ENCODE measurements around the gene DCST1. TPM values are rescaled to one million over a fixed set of nuclear protein-coding genes. Genes with fewer than 3 reads are reported as not detected.

Gene DCST1
- total and polyA plus RNA-seq, 2 of the 13 experiments (the other 11 are each of a cell fraction or from before 2014, with no cell fraction given), result 0.04 TPM; not detected in 1

DNA sequence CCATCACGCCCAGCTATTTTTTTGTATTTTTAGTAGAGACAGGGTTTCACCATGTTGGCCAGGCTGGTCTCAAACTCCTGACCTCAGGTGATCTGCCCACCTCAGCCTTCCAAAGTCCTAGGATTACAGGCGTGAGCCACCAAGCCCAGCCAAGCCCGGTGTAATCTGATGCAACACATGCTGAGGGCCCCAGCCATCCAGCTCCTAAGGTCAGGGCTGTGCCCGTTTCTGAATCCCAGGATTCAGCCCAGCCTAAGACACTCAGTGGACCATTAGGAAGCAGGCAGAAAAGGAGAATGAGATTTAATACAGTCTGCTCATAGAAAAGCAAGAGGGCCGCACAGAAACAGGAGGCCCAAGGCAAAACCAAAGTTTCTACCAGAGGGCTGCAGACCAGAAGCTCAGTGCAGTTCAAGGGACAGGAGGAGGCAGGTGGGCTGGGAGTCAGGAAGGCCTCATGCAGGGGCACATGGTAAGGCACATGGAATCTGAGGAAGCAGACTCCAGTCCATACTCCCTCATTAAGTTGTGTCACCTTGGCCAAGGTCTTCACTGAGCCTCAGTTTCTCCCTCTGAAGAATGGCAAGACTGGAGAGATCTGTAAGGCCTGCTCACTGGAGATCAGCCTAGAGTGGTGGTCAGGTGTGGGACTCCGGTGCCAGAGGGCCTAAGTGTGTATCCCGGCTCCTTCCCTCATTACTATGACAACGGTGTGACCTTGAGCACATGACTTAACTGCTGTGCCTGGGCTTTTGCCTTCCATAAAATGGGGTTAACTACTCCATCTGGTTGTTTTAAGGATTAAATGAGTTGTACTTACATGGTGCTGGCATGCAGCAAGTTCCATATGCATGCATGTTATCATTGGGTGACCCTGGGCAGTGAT, 15.1 kb downstream of the DCST1 start (continued):
- TF ChIP-seq, protein P1, sequence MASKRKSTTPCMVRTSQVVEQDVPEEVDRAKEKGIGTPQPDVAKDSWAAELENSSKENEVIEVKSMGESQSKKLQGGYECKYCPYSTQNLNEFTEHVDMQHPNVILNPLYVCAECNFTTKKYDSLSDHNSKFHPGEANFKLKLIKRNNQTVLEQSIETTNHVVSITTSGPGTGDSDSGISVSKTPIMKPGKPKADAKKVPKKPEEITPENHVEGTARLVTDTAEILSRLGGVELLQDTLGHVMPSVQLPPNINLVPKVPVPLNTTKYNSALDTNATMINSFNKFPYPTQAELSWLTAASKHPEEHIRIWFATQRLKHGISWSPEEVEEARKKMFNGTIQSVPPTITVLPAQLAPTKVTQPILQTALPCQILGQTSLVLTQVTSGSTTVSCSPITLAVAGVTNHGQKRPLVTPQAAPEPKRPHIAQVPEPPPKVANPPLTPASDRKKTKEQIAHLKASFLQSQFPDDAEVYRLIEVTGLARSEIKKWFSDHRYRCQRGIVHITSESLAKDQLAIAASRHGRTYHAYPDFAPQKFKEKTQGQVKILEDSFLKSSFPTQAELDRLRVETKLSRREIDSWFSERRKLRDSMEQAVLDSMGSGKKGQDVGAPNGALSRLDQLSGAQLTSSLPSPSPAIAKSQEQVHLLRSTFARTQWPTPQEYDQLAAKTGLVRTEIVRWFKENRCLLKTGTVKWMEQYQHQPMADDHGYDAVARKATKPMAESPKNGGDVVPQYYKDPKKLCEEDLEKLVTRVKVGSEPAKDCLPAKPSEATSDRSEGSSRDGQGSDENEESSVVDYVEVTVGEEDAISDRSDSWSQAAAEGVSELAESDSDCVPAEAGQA (IDR thresholded peaks at IDR 0.05; ENCODE audit: low read depth), result no peak
- TF ChIP-seq, protein P1 (CRISPR knock-in tag; IDR thresholded peaks at IDR 0.05; ENCODE audit: borderline replicate concordance), result no peak
- TF ChIP-seq AGO2 (optimal IDR thresholded peaks at IDR 0.05; ENCODE audit: low read depth, low read length) (no peak), FOXA1 (IDR thresholded peaks at IDR 0.05) (no peak), FOXA1 (CRISPR knock-in tag; IDR thresholded peaks at IDR 0.05) (no peak), ZFP62 (CRISPR knock-in tag; IDR thresholded peaks at IDR 0.05) (no peak), ZNF484 (CRISPR knock-in tag; IDR thresholded peaks at IDR 0.05; ENCODE audit: borderline replicate concordance, low read depth) (no peak), BHLHE40 (IDR thresholded peaks at IDR 0.05; ENCODE audit: low read length) (no peak), RXRA (CRISPR knock-in tag; IDR thresholded peaks at IDR 0.05) (peak; percentile 36; the same call in 1 of the 2 replicates), THAP11 (CRISPR knock-in tag; IDR thresholded peaks at IDR 0.05) (no peak)
- TF ChIP-seq, protein P2, sequence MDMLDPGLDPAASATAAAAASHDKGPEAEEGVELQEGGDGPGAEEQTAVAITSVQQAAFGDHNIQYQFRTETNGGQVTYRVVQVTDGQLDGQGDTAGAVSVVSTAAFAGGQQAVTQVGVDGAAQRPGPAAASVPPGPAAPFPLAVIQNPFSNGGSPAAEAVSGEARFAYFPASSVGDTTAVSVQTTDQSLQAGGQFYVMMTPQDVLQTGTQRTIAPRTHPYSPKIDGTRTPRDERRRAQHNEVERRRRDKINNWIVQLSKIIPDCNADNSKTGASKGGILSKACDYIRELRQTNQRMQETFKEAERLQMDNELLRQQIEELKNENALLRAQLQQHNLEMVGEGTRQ (IDR thresholded peaks at IDR 0.05; ENCODE audit: low read depth, low read length), result no peak
- TF ChIP-seq, protein P2 (CRISPR knock-in tag; IDR thresholded peaks at IDR 0.05; ENCODE audit: borderline replicate concordance), result no peak
- TF ChIP-seq, protein P3, sequence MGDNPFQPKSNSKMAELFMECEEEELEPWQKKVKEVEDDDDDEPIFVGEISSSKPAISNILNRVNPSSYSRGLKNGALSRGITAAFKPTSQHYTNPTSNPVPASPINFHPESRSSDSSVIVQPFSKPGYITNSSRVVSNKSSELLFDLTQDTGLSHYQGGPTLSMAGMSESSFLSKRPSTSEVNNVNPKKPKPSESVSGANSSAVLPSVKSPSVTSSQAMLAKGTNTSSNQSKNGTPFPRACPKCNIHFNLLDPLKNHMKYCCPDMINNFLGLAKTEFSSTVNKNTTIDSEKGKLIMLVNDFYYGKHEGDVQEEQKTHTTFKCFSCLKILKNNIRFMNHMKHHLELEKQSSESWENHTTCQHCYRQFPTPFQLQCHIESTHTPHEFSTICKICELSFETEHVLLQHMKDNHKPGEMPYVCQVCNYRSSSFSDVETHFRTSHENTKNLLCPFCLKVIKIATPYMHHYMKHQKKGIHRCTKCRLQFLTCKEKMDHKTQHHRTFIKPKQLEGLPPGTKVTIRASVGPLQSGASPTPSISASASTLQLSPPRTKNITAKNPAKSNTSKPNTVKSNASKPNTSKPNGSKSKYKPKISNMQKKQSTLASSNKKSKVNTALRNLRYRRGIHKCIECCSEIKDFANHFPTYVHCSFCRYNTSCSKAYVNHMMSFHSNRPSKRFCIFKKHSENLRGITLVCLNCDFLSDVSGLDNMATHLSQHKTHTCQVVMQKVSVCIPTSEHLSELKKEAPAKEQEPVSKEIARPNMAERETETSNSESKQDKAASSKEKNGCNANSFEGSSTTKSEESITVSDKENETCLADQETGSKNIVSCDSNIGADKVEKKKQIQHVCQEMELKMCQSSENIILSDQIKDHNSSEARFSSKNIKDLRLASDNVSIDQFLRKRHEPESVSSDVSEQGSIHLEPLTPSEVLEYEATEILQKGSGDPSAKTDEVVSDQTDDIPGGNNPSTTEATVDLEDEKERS (CRISPR knock-in tag; IDR thresholded peaks at IDR 0.05), result no peak
- TF ChIP-seq, protein P4, sequence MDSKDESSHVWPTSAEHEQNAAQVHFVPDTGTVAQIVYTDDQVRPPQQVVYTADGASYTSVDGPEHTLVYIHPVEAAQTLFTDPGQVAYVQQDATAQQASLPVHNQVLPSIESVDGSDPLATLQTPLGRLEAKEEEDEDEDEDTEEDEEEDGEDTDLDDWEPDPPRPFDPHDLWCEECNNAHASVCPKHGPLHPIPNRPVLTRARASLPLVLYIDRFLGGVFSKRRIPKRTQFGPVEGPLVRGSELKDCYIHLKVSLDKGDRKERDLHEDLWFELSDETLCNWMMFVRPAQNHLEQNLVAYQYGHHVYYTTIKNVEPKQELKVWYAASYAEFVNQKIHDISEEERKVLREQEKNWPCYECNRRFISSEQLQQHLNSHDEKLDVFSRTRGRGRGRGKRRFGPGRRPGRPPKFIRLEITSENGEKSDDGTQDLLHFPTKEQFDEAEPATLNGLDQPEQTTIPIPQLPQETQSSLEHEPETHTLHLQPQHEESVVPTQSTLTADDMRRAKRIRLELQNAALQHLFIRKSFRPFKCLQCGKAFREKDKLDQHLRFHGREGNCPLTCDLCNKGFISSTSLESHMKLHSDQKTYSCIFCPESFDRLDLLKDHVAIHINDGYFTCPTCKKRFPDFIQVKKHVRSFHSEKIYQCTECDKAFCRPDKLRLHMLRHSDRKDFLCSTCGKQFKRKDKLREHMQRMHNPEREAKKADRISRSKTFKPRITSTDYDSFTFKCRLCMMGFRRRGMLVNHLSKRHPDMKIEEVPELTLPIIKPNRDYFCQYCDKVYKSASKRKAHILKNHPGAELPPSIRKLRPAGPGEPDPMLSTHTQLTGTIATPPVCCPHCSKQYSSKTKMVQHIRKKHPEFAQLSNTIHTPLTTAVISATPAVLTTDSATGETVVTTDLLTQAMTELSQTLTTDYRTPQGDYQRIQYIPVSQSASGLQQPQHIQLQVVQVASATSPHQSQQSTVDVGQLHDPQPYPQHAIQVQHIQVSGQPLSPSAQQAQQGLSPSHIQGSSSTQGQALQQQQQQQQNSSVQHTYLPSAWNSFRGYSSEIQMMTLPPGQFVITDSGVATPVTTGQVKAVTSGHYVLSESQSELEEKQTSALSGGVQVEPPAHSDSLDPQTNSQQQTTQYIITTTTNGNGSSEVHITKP (CRISPR knock-in tag; IDR thresholded peaks at IDR 0.05; ENCODE audit: low read depth), result no peak
